ENCODE measurements around the gene ATP2A3. TPM values are rescaled to one million over a fixed set of nuclear protein-coding genes. Genes with fewer than 3 reads are reported as not detected.

Gene ATP2A3
- polyA plus RNA-seq, 3 donors: 6.9 to 46.5 (median 9.5) TPM

DNA sequence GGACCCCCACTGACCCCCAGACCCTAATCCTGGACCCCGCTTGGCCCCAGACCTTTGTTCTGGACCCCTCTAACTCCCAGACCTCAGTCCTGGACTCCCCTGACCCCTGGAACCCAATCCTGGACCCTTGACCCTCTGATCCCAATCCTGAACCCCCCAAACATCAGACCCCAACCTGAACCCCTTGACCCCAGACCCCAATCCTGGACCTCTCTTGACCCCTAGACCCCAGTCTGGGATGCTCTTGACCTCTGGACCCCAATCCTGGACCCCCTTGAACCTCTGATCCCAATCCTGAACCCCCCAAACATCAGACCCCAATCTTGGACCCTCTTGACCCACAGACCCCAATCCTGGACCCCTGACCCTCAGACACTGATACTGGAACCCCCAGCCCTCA is 34.5 kb downstream of the ATP2A3 start:
- Histone ChIP-seq H3K9me3 (replicated peaks in 1 of 2; ENCODE audit: control insufficient read depth in 1 of 2, insufficient read depth in 1 of 2, low read length in 2 of 2) (no peaks in the 10 kb centered on the region), H2AFZ (ENCODE audit: insufficient read depth, low read depth, low read length, poor library complexity, severe bottlenecking) (no peak overlapping the region), H3K4me1 (ENCODE audit: control insufficient read depth in 1 of 2, insufficient read depth in 2 of 2, low read length in 2 of 2) (no peaks in the 10 kb centered on the region), H4K20me1 (ENCODE audit: insufficient read depth, low read length) (no peaks in the 10 kb centered on the region), H3K27me3 (ENCODE audit: control insufficient read depth in 2 of 2, insufficient read depth in 2 of 2, low read length in 2 of 2) (no peaks in the 10 kb centered on the region), H3K4me2 (replicated peaks; ENCODE audit: extremely low read depth, low read length, poor library complexity, severe bottlenecking) (no peak overlapping the region), H3K36me3 (replicated peaks in 1 of 2; ENCODE audit: control insufficient read depth in 1 of 2, insufficient read depth in 2 of 2, low read length in 2 of 2) (peaks cover 40 to 80% of the 10 kb centered on the region in 2 donors), H3K9ac (ENCODE audit: insufficient read depth, low read length, poor library complexity, severe bottlenecking) (no peak overlapping the region), H3K27ac (ENCODE audit: low read depth in 1 of 2, low read length in 2 of 2) (peak overlapping the region in 1 of 2 donors; percentile 32), H3K79me2 (ENCODE audit: insufficient read depth, low read length) (no peaks in the 10 kb centered on the region), H3K4me3 (replicated peaks in 1 of 3; ENCODE audit: low read depth in 2 of 3, low read length in 3 of 3) (no peak overlapping the region)
- DNase-seq: no peak
- peaks cover 0 to 3% (median 0%) of the 10 kb centered on the region in 3 donors for H3K27me3 Mint-ChIP-seq (ENCODE audit: low read depth in 3 of 3)
- peaks cover 48 to 89% of the 10 kb centered on the region in 2 donors for H3K36me3 Mint-ChIP-seq
- no peak overlapping the region for H3K4me3 Mint-ChIP-seq
- H3K4me1 Mint-ChIP-seq: no peaks in the 10 kb centered on the region
- TF ChIP-seq CTCF (IDR thresholded peaks at IDR 0.05): no peak
- peak overlapping the region in 4 of 7 donors; percentile 10 to 64 (median 54) for H3K27ac Mint-ChIP-seq
- 100% methylated on average over 1 of the region's 1 CpG for whole genome bisulfite sequencing (ENCODE audit: insufficient coverage)
- H3K9me3 Mint-ChIP-seq: peaks cover 0 to 3% (median 0%) of the 10 kb centered on the region in 7 donors
- intact Hi-C loops (cut with micrococcal nuclease): loop anchor here in 1 of 2 donors (5.0 kb wide), 1 partner anchor 83 kb away; no protein-coding TSS in a partner anchor

- Mint-ChIP-seq H3K4me3 (no peak overlapping the region), H3K36me3 (peaks cover 53 to 89% of the 10 kb centered on the region in 2 donors), H3K9me3 (peaks cover 0 to 3% (median 0%) of the 10 kb centered on the region in 7 donors), H3K27ac (peak overlapping the region in 1 of 7 donors; percentile 78), H3K4me1 (no peaks in the 10 kb centered on the region), H3K27me3 (ENCODE audit: low read depth in 3 of 3) (peaks cover 0 to 3% (median 0%) of the 10 kb centered on the region in 3 donors)
- no peaks in the 10 kb centered on the region for H3K4me1 ChIP-seq (ENCODE audit: control insufficient read depth in 1 of 2, insufficient read depth in 2 of 2, low read length in 2 of 2)
- no peaks in the 10 kb centered on the region for H3K79me2 ChIP-seq (ENCODE audit: insufficient read depth, low read length)
- H3K4me3 ChIP-seq (replicated peaks in 1 of 3; ENCODE audit: low read depth in 2 of 3, low read length in 3 of 3): no peak overlapping the region
- H2AFZ ChIP-seq (ENCODE audit: insufficient read depth, low read depth, low read length, poor library complexity, severe bottlenecking): no peak overlapping the region
- intact Hi-C loops (cut with micrococcal nuclease): loop anchor here in 1 of 2 donors (5.0 kb wide), 1 partner anchor 83 kb away; no protein-coding TSS in a partner anchor
- no peak for TF ChIP-seq CTCF (IDR thresholded peaks at IDR 0.05)
- no peaks in the 10 kb centered on the region for H4K20me1 ChIP-seq (ENCODE audit: insufficient read depth, low read length)
- WGBS (ENCODE audit: insufficient coverage): 89% methylated on average over 11 of the region's 12 CpGs
- no peaks in the 10 kb centered on the region for H3K9me3 ChIP-seq (replicated peaks in 1 of 2; ENCODE audit: control insufficient read depth in 1 of 2, insufficient read depth in 1 of 2, low read length in 2 of 2)
- peaks cover 46 to 80% of the 10 kb centered on the region in 2 donors for H3K36me3 ChIP-seq (replicated peaks in 1 of 2; ENCODE audit: control insufficient read depth in 1 of 2, insufficient read depth in 2 of 2, low read length in 2 of 2)
- H3K27me3 ChIP-seq (ENCODE audit: control insufficient read depth in 2 of 2, insufficient read depth in 2 of 2, low read length in 2 of 2): no peaks in the 10 kb centered on the region
- peak in 1 of 3 donors; percentile 43 for DNase-seq
- H3K4me2 ChIP-seq (replicated peaks; ENCODE audit: extremely low read depth, low read length, poor library complexity, severe bottlenecking): no peak overlapping the region
- H3K9ac ChIP-seq (ENCODE audit: insufficient read depth, low read length, poor library complexity, severe bottlenecking): no peak overlapping the region
- H3K27ac ChIP-seq (ENCODE audit: low read depth in 1 of 2, low read length in 2 of 2): peak overlapping the region in 1 of 2 donors; percentile 38
Measured at GRCh38 chr17:3929181-3929580, 35.1 kb downstream of the ATP2A3 start.

All from CD14-positive monocyte (primary cell).